Keratinocyte (primary cell): ENCODE data around the gene DALRD3. TPM values are rescaled to one million over a fixed set of nuclear protein-coding genes. Genes with fewer than 3 reads are reported as not detected.
A peak's percentile ranks its signal among the peaks of the same experiment; 100 is the strongest.

Experiments used
- DNase-seq: peaks from one replicate; pipeline ENCODE4 v3.0.0-alpha.2; 2011; ENCODE audit warnings: low read depth, missing footprints, low spot score
- FAIRE-seq: peaks from 2 replicates; lab custom pipeline; 2011; peaks lifted over from hg19 to GRCh38; lab: Jason Lieb, UNC
- H2AFZ ChIP-seq: 2 replicates; pipeline ENCODE4 v1.6.0; 2012; ENCODE audit warnings: low read length, control low read depth, inconsistent platforms; ENCODE audit not compliant: control insufficient read depth
- H3K27ac ChIP-seq: 2 replicates; pipeline ENCODE4 v1.5.1; 2011; ENCODE audit warnings: low read length; ENCODE audit not compliant: control insufficient read depth, insufficient read depth
- H3K27me3 ChIP-seq: 3 replicates; pipeline ENCODE4 v1.6.0; 2011; ENCODE audit warnings: low read length; ENCODE audit not compliant: control insufficient read depth, insufficient read depth; ENCODE audit errors: extremely low read depth
- H3K36me3 ChIP-seq, 2 experiments: 2 replicates in 1 of 2; 3 replicates in 1 of 2; pipeline ENCODE4 v1.5.1; 2011; ENCODE audit warnings: low read length in 2 of 2, mild to moderate bottlenecking in 1 of 2; ENCODE audit not compliant: control insufficient read depth in 2 of 2, insufficient read depth in 2 of 2; ENCODE audit errors: extremely low read depth in 1 of 2
- H3K4me1 ChIP-seq: 3 replicates; pipeline ENCODE4 v1.5.1; 2011; ENCODE audit warnings: low read length; ENCODE audit not compliant: control insufficient read depth, insufficient read depth; ENCODE audit errors: extremely low read depth
- H3K4me2 ChIP-seq: 3 replicates; pipeline ENCODE4 v1.6.0; 2011; ENCODE audit warnings: low read depth, low read length; ENCODE audit not compliant: control insufficient read depth, insufficient read depth; ENCODE audit errors: extremely low read depth
- H3K4me3 ChIP-seq, 3 experiments: fragments of 200-600 bp in 1 of 3; sonication (generic) in 1 of 3; 2 replicates in 2 of 3; 3 replicates in 1 of 3; pipeline ENCODE4 v1.5.1; 2011 to 2016; ENCODE audit warnings: low read length in 3 of 3, mild to moderate bottlenecking in 3 of 3, control low read depth in 2 of 3, inconsistent platforms in 1 of 3, low read depth in 1 of 3, mixed read lengths in 1 of 3, mixed run types in 1 of 3, moderate library complexity in 1 of 3; ENCODE audit not compliant: control insufficient read depth in 2 of 3, insufficient read depth in 2 of 3; ENCODE audit errors: extremely low read depth in 1 of 3
- H3K79me2 ChIP-seq: 2 replicates; pipeline ENCODE4 v1.6.0; 2012; ENCODE audit warnings: low read length; ENCODE audit not compliant: control insufficient read depth, insufficient read depth
- H3K9ac ChIP-seq: 3 replicates; pipeline ENCODE4 v1.6.0; 2011; ENCODE audit warnings: low read length; ENCODE audit not compliant: control insufficient read depth, insufficient read depth; ENCODE audit errors: extremely low read depth
- H3K9me1 ChIP-seq: 3 replicates; pipeline ENCODE4 v1.6.0; 2011; ENCODE audit warnings: low read length; ENCODE audit not compliant: control insufficient read depth, insufficient read depth; ENCODE audit errors: extremely low read depth
- H3K9me3 ChIP-seq: 2 replicates; pipeline ENCODE4 v1.5.1; 2012; ENCODE audit warnings: low read depth, low read length; ENCODE audit not compliant: control insufficient read depth
- H4K20me1 ChIP-seq: 3 replicates; pipeline ENCODE4 v1.6.0; 2011; ENCODE audit warnings: low read length; ENCODE audit not compliant: control insufficient read depth, insufficient read depth; ENCODE audit errors: extremely low read depth
- EZH2 ChIP-seq: IDR thresholded peaks from one replicate; pipeline ENCODE4 v1.6.1; 2012; ENCODE audit warnings: inconsistent platforms, mild to moderate bottlenecking, low read length, moderate library complexity
- dilution Hi-C: fragments of 300-500 bp; cut with MboI; formaldehyde crosslinking; loops from one replicate; pipeline ENCODE4 v1.7.0; 2020; ENCODE audit warnings: low sequenced_read_pairs; ENCODE audit not compliant: extremely low pct_ligation_motif_present
- polyA plus RNA-seq, 5 experiments: library from polyadenylated mRNA; depleted of rRNA in 3 of 5; stranded (reverse) in 3 of 5; stranded (forward) in 1 of 5; unstranded in 1 of 5; fragments of >200 nt; gene quantifications; 1 replicate in 1 of 5; 2 replicates in 3 of 5; 3 replicates in 1 of 5; pipeline versions ENCODE4 v1.2.1 to v1.2.3, GENCODE V29; 2011 to 2012; ENCODE audit warnings: missing spikeins in 2 of 5, low read depth in 1 of 5, low replicate concordance in 1 of 5
- TF ChIP-seq, protein P1 (sequence below), 3 experiments: IDR thresholded peaks in 1 of 3; conservative IDR thresholded peaks in 1 of 3; optimal IDR thresholded peaks in 1 of 3; 2 replicates in 2 of 3; 3 replicates in 1 of 3; pipeline versions ENCODE3 to v1.5.1; 2011; ENCODE audit warnings: low read length in 3 of 3, mild to moderate bottlenecking in 3 of 3, moderate library complexity in 2 of 3, control low read depth in 1 of 3, inconsistent platforms in 1 of 3; ENCODE audit not compliant: insufficient read depth in 2 of 3; ENCODE audit errors: extremely low read depth in 1 of 3

The DALRD3 gene
- polyA plus RNA-seq, 1 donor (not counting 4 experiments of a cell fraction or from before 2014, with no cell fraction given) = 33.7 TPM

DNA sequence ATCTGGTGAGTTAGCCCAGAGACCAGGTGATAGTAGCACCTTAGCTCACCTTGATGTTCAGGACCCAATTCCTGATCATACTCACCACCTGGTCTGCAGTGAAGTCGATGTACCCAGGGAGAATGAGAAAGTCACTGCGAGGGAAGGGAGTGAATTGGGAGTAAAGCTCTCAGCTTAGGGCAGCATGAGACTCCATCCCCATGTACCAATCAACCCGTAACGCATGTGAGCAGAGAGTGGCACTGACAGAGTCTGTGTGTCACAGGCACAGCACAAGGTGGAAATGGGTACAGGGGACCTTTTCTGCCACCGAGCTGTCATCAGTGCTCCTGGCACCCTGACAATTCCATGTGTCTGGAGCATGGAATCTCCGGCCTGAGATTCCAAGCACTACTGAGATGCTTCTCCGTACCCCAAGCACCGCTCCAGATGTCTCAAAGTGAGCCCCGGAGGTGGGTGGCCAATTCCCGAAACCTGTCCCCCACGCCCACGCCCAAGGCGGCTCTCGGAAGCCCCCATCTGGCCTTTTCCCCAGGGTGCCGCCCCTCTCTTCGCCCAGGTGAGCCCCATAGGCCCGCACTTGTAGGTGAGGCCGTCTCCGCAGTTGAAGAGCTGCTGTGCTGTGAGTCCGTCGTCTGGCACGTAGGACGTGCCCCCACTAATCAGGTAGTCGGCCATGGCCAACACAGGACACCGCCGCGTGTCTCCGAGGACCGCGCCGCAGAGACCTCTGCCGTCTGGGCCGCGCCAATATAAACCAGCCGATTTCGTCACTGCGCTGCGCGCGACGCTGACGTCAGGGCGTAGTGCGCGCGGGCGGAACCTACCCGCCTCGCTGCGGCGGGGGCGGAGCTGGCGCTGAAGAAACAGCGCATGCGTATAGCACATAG lies 10.5 kb upstream of the DALRD3 start, which contains the start of gene IMPDH2:
Gene IMPDH2 (minus strand): TSS at position 726 of the 890 bp plus-strand sequence. CDS start 48 bp downstream, at position 678.
- peaks cover 4% of the 10 kb centered on the region for H4K20me1 ChIP-seq
- FAIRE-seq = peak; percentile 36
- no peak for TF ChIP-seq EZH2
- TF ChIP-seq, protein P1, sequence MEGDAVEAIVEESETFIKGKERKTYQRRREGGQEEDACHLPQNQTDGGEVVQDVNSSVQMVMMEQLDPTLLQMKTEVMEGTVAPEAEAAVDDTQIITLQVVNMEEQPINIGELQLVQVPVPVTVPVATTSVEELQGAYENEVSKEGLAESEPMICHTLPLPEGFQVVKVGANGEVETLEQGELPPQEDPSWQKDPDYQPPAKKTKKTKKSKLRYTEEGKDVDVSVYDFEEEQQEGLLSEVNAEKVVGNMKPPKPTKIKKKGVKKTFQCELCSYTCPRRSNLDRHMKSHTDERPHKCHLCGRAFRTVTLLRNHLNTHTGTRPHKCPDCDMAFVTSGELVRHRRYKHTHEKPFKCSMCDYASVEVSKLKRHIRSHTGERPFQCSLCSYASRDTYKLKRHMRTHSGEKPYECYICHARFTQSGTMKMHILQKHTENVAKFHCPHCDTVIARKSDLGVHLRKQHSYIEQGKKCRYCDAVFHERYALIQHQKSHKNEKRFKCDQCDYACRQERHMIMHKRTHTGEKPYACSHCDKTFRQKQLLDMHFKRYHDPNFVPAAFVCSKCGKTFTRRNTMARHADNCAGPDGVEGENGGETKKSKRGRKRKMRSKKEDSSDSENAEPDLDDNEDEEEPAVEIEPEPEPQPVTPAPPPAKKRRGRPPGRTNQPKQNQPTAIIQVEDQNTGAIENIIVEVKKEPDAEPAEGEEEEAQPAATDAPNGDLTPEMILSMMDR (optimal IDR thresholded peaks at IDR 0.05 in 1 of 3, IDR thresholded peaks at IDR 0.05 in 1 of 3, conservative IDR thresholded peaks at IDR 0.05 in 1 of 3; ENCODE audit: extremely low read depth in 1 of 3, insufficient read depth in 2 of 3, low read length in 3 of 3) = peak in 1 of 3 experiments; percentile 10
- peaks cover 48% of the 10 kb centered on the region for H3K79me2 ChIP-seq
- peak within 1 kb of the TSS; percentile 93 for H3K9ac ChIP-seq
- H3K27ac ChIP-seq = peak within 1 kb of the TSS; percentile 81
- no peaks in the 10 kb centered on the region for H3K9me3 ChIP-seq
- H2AFZ ChIP-seq = peak within 1 kb of the TSS; percentile 45
- no peaks in the 10 kb centered on the region for H3K27me3 ChIP-seq
- peaks cover 21% of the 10 kb centered on the region for H3K4me1 ChIP-seq
- H3K4me3 ChIP-seq = peak within 1 kb of the TSS; percentile 57 to 94 (median 83)
- H3K4me2 ChIP-seq = peak within 1 kb of the TSS; percentile 85
- DNase-seq = no peak
- peaks cover 45 to 66% of the 10 kb centered on the region in 2 experiments for H3K36me3 ChIP-seq
- H3K9me1 ChIP-seq = peaks cover 3% of the 10 kb centered on the region
- dilution Hi-C loops = no loop called here

DNA sequence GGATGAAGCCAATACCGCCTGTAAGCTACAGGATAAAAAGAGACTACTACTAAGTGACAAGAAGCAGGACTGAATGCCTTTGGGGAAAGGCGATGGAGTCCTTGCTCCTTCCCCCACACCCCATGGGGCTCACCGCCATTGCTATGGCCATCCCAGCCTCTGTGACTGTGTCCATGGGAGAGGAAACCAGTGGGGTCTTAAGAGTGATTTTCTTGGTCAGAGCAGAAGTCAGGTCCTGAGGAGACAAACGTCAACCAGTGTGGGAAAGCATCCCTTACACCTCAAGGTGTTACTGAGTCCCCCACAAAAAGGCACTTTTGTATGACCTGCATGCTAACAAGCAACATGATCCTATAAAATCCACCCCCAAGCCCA lies 9.9 kb upstream of the DALRD3 start:
- dilution Hi-C loops = no loop called here
- TF ChIP-seq, protein P1 (optimal IDR thresholded peaks at IDR 0.05 in 1 of 3, IDR thresholded peaks at IDR 0.05 in 1 of 3, conservative IDR thresholded peaks at IDR 0.05 in 1 of 3; ENCODE audit: extremely low read depth in 1 of 3, insufficient read depth in 2 of 3, low read length in 3 of 3) = no peak
- no peak for TF ChIP-seq EZH2

More for the DNA sequence above, 9.9 kb upstream of the DALRD3 start:
- peaks cover 3% of the 10 kb centered on the region for H3K9me1 ChIP-seq
- no peak for DNase-seq
- peak overlapping the region; percentile 57 to 94 (median 83) for H3K4me3 ChIP-seq
- peak overlapping the region; percentile 81 for H3K27ac ChIP-seq
- peak overlapping the region; percentile 85 for H3K4me2 ChIP-seq
- peaks cover 4% of the 10 kb centered on the region for H4K20me1 ChIP-seq
- H3K9me3 ChIP-seq = no peaks in the 10 kb centered on the region
- H3K79me2 ChIP-seq = peaks cover 52% of the 10 kb centered on the region
- peak overlapping the region; percentile 93 for H3K9ac ChIP-seq
- H3K27me3 ChIP-seq = no peaks in the 10 kb centered on the region
- no peak overlapping the region for H2AFZ ChIP-seq
- H3K36me3 ChIP-seq = peaks cover 45 to 66% of the 10 kb centered on the region in 2 experiments
- no peak for FAIRE-seq
- peaks cover 22% of the 10 kb centered on the region for H3K4me1 ChIP-seq
